SIG-M5 treated with dmso at 0.1 percent for 504 hours (cell line): ENCODE measurements around the gene CRB2.
A peak's percentile ranks its signal among the peaks of the same experiment; 100 is the strongest.

Experiments
- DNase-seq: peaks from one replicate; lab custom pipeline; 2025; ENCODE audit not compliant: unreplicated experiment; lab: John Stamatoyannopoulos, UW

The CRB2 gene

GRCh38 chr9:123347289-123348060 lies 8.5 kb upstream of the CRB2 start:
- no peak for DNase-seq

GRCh38 chr9:123348317-123348992 lies 7.5 kb upstream of the CRB2 start:
- DNase-seq, result no peak

GRCh38 chr9:123349033-123349432 lies 7.0 kb upstream of the CRB2 start:
- no peak for DNase-seq

DNA sequence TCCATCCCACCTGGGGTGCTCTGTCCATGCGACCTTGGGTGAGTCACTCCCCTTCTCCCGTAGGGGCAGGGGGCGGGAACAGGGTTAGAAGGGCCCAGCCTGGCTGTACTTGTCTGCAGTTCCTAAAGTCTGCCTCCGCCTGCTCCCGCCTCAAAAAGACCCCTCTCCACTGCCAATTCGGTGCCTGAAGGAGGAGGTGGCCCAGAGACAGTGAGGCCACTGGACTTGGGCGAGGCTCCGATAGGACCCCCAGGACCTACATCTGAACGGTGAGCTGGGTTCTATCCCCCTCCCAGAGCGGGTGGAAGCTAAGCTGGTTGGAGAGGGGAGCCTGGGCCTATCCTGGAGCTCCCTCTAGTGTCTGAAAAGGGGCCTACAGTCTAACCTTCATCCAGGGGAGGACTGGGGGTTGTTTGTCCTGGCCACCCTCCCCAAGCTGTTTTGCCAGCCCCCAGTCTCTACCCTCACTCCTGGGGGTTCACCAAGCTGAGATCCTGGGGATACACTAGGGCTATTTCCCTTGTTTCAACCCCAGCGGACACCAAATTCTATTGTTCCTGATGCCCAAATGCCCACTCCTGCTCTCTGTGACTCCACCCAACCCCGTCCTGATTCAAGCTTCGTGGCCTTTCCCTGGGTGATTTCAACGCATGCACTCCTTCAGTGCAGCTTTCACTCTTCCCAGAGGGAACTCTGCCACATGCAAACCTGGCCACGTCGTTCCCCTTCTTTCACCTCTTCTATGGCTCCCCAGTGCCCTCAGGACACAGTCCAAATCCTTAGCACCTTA lies 6.1 kb upstream of the CRB2 start:
- peak; percentile 57 for DNase-seq

DNA sequence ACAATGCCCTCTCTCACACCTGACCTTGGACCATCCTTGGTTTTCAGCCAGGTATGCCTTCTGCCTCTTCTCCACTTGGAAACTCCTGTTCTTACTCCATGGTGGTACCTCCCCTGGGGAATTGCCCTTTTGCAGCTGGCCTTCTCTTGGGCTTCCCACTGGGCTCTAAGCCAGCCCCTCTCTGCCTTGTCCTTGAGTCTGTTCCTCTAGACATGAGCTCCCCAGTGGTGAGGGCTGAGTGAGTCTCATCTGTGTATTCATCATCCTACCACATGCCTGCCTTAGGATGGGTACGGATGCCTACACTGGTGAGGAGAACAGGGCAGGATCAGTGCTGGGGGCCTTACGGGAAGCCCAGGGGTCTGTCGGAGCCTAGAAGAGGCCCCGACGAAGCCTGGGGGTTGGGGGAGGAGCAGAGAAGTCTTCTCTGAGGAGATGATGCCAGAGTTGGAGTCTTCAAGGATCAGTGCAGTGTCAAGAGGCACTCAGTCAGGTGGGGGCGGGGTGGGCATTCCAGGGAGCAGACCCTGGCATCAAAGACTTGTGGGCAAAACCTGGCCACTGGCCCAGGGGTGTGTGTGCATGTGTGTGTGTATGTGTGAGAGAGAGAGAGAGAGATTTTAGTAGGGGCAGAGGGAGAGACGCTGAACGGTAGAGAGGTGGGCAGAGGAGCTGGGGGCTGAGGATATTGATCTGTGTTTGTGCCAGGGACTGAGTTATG lies 5.2 kb upstream of the CRB2 start:
- no peak for DNase-seq

DNA sequence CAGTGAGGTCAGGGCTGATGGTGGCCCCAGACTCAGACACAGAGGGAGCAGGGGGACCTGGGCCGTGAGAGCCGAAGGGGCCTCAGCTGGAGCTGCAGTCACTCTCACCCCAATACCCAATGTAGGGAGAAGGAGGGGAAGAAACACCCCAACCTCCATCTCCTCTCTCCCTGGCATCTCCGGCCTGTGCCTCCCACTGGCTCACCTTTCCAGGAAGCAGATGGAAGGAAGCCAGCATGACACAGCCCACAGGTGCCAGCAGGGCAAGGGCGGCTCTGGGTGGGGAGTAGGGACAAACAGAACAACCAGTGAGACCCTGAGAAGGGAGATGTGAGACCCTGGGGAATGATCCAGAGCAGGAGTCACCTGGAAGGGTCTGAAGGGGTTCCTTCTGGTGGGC lies 3.0 kb upstream of the CRB2 start:
- no peak for DNase-seq

DNA sequence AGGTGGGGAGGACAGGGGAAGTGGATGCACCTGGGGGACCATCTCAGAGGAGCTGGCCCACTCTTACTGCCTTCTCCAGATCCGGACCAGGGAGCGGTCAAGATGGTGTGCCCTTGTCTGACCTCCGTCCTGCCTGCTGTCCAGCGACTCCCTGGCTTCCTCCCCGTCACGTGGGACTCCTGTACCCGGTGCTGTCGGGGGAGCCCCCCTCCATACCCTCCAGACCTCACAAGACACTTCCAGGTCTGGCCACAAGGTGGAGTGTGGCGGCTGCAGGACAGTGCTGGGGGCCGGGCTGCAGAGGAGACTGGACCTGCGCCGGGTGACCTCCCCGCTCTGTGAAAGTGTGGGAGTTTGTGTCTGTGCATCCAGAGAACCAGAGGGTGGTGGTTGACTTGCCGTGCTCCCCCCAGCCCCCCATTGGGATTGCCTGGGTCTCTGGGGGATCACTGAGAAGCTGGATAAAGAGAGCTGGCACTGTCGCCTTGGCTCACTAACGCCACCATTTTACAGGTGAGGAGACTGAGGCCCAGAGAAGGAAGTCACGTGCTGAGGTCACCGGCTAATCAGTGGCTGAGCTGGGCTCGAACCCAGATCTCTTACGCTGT lies 1.9 kb upstream of the CRB2 start:
- DNase-seq, result peak; percentile 41

GRCh38 chr9:123354806-123355508 lies 1.0 kb upstream of the CRB2 start:
- no peak for DNase-seq

- no peak for DNase-seq
Observed at GRCh38 chr9:123356851-123357742, 1.1 kb downstream of the CRB2 start.

GRCh38 chr9:123357743-123358059 lies 1.7 kb downstream of the CRB2 start:
- DNase-seq, result no peak

- no peak for DNase-seq
Observed at GRCh38 chr9:123358181-123358905, 2.3 kb downstream of the CRB2 start.

DNA sequence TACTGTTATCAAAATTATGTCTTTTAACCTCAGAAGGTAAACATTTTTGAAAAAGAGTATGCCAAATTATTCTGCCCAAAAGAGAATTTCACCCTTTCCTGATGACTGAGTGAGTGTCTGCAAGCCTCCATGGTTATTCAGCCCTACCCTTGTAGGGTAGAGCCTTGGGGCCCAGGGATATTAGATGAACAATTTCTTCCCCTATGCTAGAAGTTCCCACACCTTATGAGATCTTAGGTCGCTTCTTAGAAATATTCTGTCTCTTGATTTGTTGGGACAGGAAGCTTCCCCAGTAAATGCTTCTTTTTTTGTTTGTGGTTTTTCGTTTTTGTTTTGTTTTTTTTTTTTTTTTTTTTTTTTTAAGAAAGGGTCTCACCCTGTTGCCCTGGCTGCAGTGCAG lies 3.1 kb downstream of the CRB2 start:
- no peak for DNase-seq

GRCh38 chr9:123359546-123359945 lies 3.5 kb downstream of the CRB2 start:
- no peak for DNase-seq

- DNase-seq, result no peak
Observed at GRCh38 chr9:123360161-123361085, 4.4 kb downstream of the CRB2 start.

- no peak for DNase-seq
Observed at GRCh38 chr9:123361086-123361730, 5.2 kb downstream of the CRB2 start.

- DNase-seq, result no peak
Observed at GRCh38 chr9:123361731-123362510, 5.9 kb downstream of the CRB2 start.
